HG02610 (cell line): ENCODE results near the gene ACTA1.
"Not testable (repeated sequence)": the region's sequence is repeated elsewhere in the genome, so short reads cannot be mapped to it uniquely, and the experiment has no call there.

Source experiments
- ATAC-seq: cut with Tn5 transposase; IDR thresholded peaks from one replicate; pipeline ENCODE4 v1.9.1; 2021; ENCODE audit warnings: mild to moderate bottlenecking, moderate library complexity; ENCODE audit not compliant: unreplicated experiment

ACTA1 gene

DNA sequence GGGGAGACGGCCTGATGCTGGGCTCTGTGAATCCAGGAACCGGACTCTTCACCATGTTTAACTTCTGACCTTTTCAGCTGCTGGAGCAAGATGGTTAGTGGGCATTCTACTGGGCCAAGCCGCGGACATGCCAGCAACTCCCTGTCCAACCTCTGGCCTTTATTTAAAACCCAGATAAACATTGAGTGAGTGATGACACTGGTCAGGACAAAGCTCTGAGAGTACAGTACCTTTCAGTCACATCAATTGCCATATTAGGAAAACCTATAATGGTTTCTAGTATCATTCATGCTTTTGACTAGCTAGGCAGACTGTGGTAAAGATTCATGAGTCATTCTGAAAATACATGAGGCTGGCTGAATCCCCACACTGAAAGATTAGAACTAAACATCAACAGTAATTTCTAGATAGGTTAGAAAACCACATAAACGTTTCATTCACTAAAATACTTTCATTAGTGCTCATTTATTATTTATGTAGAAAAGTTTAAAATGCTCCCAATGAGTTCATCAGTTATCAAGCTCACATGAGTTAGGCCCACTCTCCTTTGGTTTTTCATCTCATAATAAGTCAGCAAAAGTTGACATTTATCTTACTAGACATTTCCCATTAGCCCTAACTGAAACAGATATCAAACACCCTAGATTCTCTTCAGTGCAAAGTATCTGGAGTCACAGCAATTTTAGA lies 7.1 kb upstream of the ACTA1 start:
- peak; percentile 93 for ATAC-seq

DNA sequence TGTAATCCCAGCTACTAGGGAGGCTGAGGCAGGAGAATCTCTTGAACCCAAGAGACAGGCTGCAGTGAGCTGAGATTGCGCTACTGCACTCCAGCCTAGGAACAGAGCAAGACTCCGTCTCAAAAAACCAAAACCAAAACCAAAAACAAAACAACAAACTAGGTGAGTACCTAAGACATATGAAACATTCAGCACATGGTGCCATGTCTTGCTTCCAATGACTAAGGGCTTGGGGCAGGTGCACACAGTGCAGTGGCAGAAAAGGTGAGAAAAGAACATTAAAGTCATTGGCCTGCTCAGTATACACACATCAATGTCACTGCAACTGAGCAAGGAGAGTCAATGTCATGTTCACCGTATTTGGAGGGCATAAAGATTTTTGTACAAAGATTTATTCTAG lies 4.1 kb upstream of the ACTA1 start:
- ATAC-seq, result no peak

DNA sequence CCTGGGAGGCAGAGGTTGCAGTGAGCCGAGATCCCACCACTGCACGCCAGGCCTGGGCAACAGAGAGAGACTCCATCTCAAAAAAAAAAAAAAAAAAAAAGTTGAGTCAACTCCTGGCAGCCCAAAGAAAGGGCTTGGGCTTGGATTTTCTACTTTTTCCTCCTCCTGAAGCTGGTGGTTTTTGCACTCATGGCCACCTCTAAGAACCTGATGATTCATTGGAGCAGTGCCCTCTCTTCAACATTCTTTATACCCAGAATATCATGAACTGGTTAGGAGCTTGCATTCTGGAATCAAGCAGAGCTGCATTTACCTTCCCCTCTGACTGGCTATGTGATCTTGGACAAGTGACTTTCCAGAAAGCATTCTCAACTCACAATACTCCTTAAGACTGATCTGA lies 3.5 kb upstream of the ACTA1 start:
- no peak for ATAC-seq

DNA sequence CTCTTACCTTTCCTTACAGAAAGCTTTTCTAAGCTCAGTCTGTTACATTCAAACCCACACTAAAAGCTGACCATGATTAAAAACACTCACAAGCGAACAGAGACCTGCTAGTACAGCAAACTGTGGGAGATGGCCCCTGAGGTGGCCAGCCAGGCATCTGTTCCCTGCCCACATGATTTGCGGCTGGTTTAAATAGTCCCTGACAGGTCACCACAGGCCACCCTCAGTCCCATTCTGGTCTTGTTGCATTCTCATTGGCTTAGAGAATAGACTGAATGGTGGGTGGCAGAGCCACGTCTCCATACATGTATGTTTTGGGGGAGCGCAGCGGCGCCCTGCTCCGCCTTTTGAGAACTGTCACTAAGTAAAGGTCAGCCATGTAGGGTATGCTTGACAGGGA lies 2.3 kb upstream of the ACTA1 start:
- no peak for ATAC-seq

DNA sequence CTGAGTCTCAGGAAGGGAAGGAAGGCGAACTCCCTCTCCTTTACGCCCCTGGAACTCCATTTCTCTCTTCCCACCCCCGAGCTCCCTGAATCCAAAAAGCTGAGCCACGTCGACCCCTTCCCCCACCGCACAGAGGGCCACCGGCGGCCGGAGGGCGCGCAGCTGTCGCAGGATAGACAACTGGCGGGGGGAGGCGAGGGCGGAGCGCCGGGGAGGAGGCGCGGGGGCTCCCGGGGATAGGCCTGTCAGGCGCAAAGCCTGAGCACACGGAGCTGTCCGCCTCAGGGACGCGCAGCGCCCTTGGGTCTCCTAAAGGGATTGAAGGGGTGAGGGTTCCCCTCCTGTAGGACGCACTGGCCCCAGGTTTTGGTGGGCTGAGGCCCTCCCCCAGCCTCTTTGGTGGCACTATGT lies 752 bp upstream of the ACTA1 start:
- no peak for ATAC-seq

DNA sequence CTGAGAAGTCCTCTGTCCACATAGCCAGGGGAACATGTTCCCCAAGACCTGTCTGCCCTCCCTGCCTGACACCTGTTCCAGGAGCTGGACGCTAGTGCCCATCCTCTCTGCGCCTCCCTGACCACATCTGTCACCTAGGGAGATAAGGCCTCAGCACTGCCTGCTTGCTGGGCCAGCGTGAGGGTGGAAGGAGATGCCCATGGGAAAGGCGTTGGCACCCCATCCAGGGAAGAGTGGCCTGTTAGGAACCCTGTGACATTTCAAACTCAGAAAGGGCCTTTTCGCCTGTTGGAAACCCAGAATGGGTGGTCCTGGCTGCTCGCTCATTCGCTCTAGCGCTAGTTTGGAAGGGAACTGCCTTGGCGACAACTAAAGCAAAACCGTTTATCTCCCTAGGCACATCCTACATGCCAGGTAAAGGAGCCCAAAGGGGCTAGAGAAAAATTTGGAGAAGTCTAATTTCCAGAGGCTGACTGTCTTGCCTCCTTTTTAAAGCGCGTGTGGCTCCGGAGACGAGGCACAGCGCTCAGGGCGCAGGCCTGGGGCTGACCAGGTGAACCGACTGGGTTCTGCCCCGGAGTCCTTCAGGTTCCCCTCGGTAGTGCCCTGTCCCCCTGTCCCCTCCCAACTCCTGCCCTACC lies 410 bp downstream of the ACTA1 start:
- ATAC-seq, result no peak

DNA sequence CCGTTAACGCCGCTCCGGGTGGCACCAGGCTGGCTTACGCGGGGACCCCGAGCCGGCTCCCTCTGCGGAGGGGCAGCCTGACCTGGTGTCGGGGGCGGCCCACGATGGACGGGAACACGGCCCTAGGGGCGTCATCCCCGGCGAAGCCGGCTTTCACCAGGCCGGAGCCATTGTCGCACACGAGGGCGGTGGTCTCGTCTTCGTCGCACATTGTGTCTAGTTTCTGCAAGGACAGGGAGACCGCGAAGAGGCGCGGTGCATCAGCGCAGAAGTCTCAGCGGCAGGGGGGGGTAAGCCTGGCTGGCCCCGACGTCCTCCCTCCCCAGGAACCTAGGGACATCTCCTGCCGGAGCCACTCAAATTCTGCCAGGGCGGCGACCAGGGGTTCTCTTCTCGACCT lies 989 bp downstream of the ACTA1 start:
- ATAC-seq, result no peak

DNA sequence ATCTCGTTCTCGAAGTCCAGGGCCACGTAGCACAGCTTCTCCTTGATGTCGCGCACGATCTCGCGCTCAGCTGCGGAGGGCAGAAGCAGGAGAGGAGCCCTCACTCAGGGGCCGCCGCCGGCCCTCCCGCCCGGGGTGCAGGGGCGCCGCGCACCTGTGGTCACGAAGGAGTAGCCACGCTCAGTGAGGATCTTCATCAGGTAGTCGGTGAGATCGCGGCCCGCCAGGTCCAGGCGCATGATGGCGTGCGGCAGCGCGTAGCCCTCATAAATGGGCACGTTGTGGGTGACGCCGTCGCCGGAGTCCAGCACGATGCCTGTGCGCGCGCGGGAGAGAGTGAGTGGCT lies 1.8 kb downstream of the ACTA1 start:
- ATAC-seq, result no peak

DNA sequence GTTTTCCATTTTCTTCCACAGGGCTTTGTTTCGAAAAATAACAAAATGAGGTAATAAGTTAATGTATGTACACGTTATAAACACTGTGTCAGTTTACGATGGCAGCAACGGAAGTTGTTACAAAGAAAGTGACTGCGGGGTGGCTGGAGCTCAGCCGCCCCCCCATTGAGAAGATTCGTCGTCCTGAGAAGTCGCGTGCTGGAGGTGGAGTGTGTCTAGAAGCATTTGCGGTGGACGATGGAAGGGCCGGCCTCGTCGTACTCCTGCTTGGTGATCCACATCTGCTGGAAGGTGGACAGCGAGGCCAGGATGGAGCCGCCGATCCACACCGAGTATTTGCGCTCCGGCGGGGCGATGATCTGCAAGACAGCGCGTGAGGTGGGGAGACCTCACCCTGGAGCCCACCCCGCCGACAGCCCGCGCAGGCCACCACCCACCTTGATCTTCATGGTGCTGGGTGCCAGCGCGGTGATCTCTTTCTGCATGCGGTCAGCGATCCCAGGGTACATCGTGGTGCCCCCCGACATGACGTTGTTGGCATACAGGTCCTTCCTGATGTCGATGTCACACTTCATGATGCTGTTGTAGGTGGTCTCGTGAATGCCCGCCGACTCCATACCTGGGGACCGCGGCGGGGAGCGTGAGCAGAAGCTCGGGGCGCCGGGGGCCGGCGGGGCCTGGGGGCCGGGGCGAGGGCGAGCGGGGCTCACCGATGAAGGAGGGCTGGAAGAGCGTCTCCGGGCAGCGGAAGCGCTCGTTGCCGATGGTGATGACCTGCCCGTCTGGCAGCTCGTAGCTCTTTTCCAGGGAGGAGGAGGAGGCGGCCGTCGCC lies 2.4 kb downstream of the ACTA1 start:
- ATAC-seq, result no peak

DNA sequence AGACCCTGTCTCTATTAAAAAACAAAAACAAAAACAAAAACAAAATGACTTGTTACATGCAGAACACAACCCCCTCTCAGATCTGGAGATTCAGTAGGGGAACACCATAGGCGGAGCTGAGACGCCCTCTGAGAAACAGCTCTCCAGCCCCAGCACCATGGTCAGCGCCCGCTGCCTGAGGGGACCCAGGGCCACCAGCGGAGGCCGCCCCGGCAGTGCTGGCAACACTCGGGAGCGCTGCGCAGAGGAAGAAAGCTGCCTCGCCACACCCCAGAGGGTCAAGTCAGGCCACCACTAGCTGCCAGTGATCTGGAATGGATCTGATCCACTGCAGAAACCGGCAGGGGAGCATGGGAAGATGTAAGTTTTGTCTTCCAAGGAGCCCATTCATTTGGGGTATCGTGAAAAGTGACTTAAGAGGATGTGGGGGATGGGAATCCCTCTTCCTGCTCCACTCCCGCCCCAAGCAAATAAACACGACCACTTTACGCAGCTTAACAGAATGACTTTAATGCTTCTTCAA lies 3.1 kb downstream of the ACTA1 start:
- no peak for ATAC-seq

DNA sequence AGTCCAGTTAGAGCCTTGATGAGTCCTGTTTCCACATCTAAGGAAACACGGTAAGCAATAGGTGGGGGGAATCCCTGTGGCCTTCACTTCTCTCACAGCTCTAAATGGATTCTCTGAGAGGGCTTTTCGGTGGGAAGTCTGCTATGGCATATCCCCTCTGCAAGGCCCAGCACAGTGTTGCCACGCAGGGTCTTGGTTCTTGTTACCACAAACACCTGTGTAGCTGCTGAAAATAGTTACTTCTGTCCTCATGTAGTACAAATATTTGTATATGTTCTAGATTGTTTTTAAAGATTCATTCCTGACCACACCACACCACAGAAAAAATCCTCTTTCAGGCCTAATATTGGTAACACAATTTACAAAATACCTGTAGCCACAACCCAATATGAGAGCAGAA lies 5.6 kb downstream of the ACTA1 start:
- ATAC-seq, result no peak

DNA sequence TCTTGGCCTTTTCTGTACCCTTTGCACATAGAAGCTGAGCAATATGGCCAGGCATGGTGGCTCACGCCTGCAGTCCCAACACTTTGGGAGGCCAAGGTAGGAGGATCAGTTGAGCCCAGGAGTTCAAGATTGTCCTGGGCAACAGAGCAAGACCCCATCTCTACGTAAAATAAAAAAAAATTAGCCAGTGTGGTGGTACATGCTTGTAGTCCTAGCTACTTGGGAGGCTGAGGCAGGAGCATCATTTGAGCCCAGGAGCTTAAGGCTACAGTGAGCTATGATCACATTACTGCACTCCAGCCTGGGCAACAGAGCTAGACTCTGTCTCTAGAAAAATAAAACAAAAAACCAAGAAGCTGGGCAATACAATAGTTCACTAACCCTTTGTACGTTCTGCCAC lies 6.3 kb downstream of the ACTA1 start:
- ATAC-seq, result no peak

DNA sequence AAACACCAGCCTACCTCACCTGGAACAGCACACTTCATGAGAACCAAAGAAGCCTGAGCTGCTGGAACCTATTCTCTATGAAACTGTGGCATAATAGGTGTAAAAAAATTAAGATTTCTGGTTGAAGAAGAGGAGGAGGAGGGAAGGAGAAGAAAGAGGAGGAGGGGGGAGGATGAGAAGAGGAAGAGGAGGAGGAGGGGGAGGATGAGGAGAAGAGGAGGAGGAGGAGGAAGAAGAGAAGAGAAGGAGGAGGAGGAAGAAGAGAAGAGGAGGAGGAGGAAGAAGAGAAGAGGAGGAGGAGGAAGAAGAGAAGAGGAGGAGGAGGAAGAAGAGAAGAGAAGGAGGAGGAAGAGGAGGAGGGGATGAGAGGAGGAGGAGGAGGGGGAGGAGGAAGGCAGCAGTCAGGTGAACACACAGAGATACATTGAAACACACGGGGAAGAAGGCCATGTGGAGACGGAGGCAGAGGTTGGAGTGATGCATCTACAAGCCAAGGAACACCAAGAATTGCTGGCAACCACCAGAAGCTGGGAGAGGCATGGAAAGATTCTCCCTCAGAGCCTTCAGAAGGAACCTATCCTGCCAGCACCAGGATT lies 8.2 kb downstream of the ACTA1 start:
- no peak for ATAC-seq

DNA sequence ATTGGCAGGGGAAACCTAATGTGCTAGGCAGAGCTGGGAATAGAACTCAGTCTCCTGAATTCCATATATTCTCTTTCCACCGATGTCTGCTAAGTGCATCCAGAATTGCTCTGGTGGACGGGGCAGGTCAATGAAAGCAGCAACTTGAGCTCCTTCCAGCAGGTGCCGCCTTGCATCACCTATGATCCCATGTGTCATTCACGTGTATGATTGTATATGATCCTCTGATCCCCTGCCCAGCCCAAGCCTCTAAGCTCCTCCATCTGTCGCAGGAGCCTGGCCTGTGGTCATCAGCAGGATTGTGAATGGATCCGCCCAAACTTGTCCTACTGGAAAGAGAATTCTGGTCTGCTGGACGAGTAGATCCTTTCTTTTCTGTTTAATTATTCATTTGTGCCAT lies 13.1 kb downstream of the ACTA1 start:
- ATAC-seq, result no peak

DNA sequence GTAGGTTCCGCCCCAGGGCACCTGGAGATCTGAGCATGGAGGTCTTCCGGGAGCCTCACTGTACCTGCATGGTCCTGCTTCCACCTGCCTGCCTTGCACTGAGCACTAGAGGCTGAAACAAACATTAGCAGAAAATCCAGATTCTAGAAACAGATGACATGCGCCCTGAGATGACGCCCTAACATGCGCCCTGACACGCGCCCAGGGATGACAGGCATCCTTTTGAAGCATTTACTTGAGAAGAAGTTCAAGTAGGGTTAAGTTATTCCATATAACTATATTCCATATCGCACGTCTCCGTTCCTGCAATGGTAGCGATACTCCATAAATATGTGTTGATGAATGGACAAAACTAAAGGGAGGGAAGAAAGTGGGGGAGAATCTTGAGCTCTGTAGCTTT lies 13.7 kb downstream of the ACTA1 start:
- no peak for ATAC-seq

DNA sequence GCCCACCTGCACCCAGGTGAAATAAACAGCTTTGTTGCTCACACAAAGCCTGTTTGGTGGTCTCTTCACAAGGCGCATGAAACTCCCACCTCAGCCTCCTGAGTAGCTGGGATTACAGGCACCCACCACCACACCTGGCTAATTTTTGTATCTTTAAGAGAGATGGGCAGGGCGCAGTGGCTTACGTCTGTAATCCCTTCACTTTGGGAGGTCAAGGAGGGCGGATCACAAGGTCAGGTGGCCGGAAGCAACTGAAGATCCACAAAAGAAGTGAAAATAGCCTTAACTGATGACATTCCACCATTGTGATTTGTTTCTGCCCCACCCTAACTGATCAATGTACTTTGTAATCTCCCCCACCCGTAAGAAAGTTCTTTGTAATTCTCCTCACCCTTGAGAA lies 15.3 kb downstream of the ACTA1 start:
- ATAC-seq, result not testable (repeated sequence)

DNA sequence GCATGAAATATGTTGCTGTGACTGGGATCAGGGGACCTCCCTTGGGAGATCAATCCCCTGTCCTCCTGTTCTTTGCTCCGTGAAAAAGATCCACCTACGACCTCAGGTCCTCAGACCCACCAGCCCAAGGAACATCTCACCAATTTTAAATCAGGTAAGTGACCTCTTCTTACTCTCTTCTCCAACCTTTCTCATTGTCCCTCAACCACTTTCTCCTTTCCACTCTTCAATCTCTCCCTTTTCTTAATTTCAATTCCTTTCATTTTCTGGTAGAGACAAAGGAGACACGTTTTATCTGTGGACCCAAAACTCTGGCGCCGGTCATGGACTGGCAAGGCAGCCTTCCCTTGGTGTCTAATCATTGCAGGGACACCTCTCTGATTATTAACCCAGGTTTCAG lies 21.1 kb downstream of the ACTA1 start:
- not testable (repeated sequence) for ATAC-seq

DNA sequence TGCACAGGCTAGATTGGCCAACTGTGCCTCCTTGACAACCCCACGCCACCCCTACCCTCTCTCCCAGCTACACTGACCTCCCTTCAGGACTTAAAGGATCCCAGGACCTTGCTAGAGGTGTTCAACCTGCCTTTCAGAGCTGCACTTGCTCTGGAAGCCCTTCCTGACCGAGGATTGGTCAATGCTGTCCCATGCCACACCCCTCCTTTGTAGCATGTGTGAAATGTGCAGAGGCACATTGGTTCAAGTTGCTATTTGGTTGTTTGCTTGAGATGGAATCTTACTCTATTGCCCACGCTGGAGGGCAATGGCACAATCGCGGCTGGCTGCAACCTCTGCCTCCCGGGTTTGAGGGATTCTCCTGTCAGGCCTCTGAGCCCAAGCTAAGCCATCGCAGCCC lies 21.8 kb downstream of the ACTA1 start:
- ATAC-seq, result no peak

DNA sequence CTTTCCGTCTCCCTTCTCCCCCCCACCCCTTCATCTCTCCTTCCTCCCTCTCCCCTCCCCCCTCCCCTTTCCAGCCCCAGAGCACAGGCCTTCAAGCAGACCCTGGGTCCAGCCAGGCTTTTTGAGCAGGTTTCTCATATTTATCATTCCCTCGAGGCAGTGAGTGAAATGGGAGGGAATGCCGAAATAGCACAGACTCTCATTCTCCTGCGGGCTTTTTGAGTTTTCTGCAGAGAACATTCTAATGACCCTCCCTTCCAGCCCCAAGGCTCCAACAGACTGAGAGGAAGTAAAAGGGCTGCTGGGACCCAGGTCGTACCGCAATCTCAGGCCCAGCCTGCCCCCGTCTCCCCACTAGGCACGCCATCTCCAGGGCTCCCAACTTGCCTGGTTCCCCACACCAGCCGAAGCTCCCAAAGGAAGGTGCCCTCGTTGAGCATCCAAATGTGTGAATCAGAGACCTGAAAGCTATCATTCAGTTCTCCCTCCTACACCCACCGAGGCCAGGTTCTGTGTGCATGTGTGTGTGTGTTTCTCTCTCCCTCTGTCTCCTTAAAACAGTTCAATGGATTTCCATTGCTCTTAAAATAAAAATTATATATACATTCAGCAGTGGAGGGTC lies 22.3 kb downstream of the ACTA1 start:
- no peak for ATAC-seq

DNA sequence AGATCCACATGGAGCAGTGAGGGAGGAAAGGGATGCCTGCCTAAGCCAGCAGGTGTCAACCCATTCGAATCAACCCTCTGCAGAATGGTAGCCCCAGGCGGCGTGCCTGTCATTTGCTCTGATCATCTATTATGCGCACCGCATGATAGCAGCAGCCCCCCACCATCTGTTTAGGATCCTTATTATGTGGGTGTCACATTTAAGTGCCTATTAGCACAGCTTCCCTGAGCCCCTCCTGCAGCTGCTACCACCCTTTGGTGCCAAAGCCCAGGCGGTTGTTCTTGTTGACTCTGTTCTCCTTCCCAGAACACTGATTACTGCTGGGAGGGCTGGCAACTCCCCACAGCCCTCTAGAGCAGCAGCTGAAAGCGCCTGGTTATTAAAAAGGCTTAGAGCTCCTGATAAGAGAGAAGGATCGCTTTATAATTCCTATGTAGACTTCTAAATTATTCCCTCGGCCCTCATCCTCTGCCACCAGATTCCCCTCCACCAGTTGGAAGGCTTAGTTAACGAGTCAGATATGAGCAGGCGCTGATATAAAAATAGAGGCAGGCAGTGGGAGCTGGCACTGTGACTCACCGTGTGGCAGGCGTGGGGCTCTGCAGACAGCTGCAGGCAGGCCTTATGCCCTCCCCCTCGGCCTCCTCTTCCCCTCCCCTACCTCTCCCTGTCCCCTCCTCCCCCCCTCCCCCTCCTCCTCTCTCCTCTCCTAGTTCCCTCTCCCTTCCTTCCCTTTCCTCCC lies 23.0 kb downstream of the ACTA1 start:
- ATAC-seq, result no peak

DNA sequence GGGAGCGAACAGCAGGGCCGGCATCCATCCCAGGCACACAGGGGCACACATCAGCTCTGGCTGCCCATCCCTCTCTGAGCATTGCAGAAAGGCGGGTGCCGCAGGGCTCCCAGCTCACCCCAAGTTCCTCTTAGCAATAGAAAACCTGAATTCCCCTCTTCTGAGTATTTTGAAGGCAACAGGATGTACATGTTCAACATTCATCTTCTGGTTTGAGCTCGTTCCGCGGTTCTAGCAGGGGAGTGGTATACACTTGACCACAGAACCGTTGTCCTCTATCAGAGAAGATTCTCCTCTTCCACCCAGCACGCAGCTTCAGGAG lies 23.6 kb downstream of the ACTA1 start:
- no peak for ATAC-seq
